ENCODE results near the gene OPCML. TPM values are rescaled to one million over a fixed set of nuclear protein-coding genes. Genes with fewer than 3 reads are reported as not detected.

OPCML gene
- total RNA-seq, 1 donor from 2014 or later: 4.6 TPM

DNA sequence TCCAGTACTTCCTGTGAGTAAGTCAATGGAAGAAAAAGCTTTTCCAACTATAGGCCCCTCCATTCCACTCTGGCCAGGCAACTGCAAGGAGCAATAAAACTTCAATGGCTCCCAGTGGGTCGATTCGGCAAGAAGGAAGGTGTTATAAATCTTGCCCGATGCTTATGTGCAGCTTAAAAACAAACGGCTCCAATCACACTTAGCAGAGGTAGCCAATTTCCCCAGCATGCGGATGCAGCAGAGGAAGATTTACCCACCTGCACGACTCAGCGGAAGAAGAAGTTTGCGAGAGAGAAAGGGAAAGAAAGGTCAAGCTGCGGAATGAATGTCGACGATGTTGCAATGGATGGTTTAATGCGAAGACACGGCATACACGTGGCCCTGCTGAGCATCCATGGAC is 141.5 kb downstream of the OPCML start:
- Mint-ChIP-seq H3K4me3 (no peak overlapping the region), H3K4me1 (ENCODE audit: unreplicated experiment) (no peaks in the 10 kb centered on the region), H3K27me3 (peaks cover 29% of the 10 kb centered on the region), H3K27ac (no peak overlapping the region), H3K36me3 (no peaks in the 10 kb centered on the region), H3K9me3 (no peaks in the 10 kb centered on the region)
- TF ChIP-seq, protein P1, sequence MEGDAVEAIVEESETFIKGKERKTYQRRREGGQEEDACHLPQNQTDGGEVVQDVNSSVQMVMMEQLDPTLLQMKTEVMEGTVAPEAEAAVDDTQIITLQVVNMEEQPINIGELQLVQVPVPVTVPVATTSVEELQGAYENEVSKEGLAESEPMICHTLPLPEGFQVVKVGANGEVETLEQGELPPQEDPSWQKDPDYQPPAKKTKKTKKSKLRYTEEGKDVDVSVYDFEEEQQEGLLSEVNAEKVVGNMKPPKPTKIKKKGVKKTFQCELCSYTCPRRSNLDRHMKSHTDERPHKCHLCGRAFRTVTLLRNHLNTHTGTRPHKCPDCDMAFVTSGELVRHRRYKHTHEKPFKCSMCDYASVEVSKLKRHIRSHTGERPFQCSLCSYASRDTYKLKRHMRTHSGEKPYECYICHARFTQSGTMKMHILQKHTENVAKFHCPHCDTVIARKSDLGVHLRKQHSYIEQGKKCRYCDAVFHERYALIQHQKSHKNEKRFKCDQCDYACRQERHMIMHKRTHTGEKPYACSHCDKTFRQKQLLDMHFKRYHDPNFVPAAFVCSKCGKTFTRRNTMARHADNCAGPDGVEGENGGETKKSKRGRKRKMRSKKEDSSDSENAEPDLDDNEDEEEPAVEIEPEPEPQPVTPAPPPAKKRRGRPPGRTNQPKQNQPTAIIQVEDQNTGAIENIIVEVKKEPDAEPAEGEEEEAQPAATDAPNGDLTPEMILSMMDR (conservative IDR thresholded peaks at IDR 0.05): no peak
- DNase-seq (ENCODE audit: extremely low spot score, unreplicated experiment): no peak

DNA sequence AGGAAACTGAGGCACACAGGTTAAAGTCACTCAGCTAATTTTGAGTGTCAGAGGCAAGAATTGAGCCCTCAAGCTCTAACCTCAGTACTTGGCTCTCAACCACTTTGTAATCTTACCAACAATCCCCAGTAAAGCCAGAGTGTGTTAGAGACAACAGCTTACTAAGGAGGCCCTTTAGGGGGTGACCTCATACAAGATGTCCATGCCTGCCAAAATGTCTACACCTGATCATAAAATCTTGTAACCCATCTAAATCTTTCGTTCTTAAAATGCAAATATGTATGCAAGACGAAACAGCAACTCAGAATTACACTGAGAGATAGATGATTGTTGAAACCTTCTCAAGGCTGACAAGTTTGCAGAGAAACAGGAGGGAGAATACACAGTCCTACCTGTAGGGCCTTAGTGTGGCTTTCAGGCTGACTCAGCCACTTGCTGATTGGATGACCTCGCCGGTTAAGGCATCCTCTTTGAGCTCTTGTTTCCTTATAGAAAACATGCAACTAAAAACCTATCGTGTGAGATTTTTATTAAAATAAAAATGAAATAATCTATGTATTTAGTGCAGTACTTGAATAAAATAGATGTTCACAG is 143.2 kb downstream of the OPCML start:
- Mint-ChIP-seq H3K4me1 (ENCODE audit: unreplicated experiment) (no peaks in the 10 kb centered on the region), H3K27me3 (peaks cover 25% of the 10 kb centered on the region), H3K4me3 (no peak overlapping the region), H3K36me3 (no peaks in the 10 kb centered on the region), H3K27ac (no peak overlapping the region), H3K9me3 (no peaks in the 10 kb centered on the region)
- no peak for DNase-seq (ENCODE audit: extremely low spot score, unreplicated experiment)
- TF ChIP-seq, protein P1 (conservative IDR thresholded peaks at IDR 0.05): no peak

DNA sequence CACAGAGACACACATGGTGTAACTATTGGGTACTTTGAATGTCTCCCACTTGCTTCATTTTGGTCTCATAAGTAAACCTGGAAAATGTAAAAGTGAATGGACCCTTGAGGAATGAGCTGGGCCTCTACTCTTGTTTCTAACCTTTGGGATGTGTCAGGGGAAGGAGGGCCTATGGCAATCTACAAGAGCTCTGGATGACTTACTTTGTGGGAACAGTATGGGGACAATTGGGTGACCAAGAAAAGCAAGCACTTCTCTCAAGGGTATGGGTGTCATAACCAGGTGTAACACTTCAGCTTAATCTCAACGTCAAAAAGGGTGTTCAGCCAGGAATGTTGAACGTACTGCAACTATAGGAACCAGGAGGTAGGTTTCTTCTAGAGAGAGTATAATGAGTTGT is 144.0 kb downstream of the OPCML start:
- H3K4me1 Mint-ChIP-seq (ENCODE audit: unreplicated experiment): no peaks in the 10 kb centered on the region
- peaks cover 24% of the 10 kb centered on the region for H3K27me3 Mint-ChIP-seq
- no peaks in the 10 kb centered on the region for H3K9me3 Mint-ChIP-seq
- no peaks in the 10 kb centered on the region for H3K36me3 Mint-ChIP-seq
- DNase-seq (ENCODE audit: extremely low spot score, unreplicated experiment): no peak
- TF ChIP-seq, protein P1 (conservative IDR thresholded peaks at IDR 0.05): no peak
- H3K27ac Mint-ChIP-seq: no peak overlapping the region
- no peak overlapping the region for H3K4me3 Mint-ChIP-seq

DNA sequence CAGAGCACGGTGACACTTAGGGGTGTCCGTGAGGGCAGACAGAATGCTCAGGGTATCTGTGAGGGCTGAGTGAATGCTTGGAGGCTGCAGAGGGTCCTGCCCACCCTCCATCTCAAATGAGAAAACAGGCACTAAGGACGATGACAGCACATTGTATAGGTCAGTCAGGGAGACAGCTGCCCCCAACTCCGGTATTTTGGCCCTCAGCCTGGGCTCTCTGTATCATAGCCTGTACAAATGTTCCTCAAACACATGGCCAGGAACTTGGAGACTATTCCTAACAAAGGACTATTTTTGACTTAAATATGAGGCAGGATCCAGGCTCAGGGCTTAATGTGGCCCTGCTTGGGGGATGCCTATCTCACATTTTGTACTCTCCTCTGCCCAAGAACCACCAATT is 145.4 kb downstream of the OPCML start:
- H3K4me3 Mint-ChIP-seq: no peak overlapping the region
- no peaks in the 10 kb centered on the region for H3K36me3 Mint-ChIP-seq
- TF ChIP-seq, protein P1 (conservative IDR thresholded peaks at IDR 0.05): no peak
- H3K4me1 Mint-ChIP-seq (ENCODE audit: unreplicated experiment): no peaks in the 10 kb centered on the region
- H3K27ac Mint-ChIP-seq: no peak overlapping the region
- H3K27me3 Mint-ChIP-seq: peaks cover 24% of the 10 kb centered on the region
- no peaks in the 10 kb centered on the region for H3K9me3 Mint-ChIP-seq
- DNase-seq (ENCODE audit: extremely low spot score, unreplicated experiment): no peak

DNA sequence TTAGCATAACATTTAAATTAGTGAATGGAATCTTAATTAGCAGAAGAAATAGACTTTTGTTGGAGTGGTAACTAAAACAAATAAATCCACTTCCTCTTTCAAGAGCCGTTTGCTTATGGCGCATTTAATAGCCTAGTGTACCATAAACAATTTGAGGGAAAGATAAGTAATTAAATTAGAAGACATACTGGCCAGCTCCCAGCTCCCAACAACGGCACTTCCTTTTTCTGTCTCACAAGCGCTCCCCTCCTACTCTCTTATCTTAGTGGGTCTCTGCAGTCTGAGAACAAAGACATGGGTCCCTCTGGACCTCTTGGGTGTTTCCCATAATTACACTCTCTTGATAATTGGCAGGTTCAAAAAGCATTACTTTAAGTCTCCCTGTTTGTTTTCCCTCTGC is 146.0 kb downstream of the OPCML start:
- TF ChIP-seq, protein P1 (conservative IDR thresholded peaks at IDR 0.05): no peak
- no peak for DNase-seq (ENCODE audit: extremely low spot score, unreplicated experiment)
- H3K36me3 Mint-ChIP-seq: no peaks in the 10 kb centered on the region
- H3K27me3 Mint-ChIP-seq: peaks cover 28% of the 10 kb centered on the region
- H3K4me1 Mint-ChIP-seq (ENCODE audit: unreplicated experiment): no peaks in the 10 kb centered on the region
- H3K4me3 Mint-ChIP-seq: no peak overlapping the region
- no peaks in the 10 kb centered on the region for H3K9me3 Mint-ChIP-seq
- no peak overlapping the region for H3K27ac Mint-ChIP-seq

DNA sequence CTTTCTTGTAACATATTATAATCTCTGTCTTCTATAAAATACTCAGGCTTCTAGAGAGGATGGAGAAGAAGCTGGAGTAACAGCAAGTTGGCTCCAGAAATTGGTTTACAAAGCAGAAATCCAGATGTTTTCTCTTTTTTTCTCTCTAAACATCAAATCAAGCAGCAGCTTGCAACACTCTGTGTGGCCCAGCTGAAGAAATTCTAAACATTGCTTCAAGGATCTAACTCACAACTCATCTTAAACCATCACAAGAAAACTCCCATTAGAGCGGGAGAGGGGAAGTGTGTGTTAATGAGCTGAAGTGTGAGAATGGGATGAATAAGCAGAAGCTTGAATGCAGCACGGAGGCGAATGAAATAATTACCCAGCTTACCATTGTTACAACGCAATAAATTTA is 146.5 kb downstream of the OPCML start:
- Mint-ChIP-seq H3K36me3 (no peaks in the 10 kb centered on the region), H3K4me1 (ENCODE audit: unreplicated experiment) (no peaks in the 10 kb centered on the region), H3K27ac (no peak overlapping the region), H3K9me3 (no peaks in the 10 kb centered on the region), H3K27me3 (peaks cover 33% of the 10 kb centered on the region), H3K4me3 (no peak overlapping the region)
- TF ChIP-seq, protein P1 (conservative IDR thresholded peaks at IDR 0.05): no peak
- DNase-seq (ENCODE audit: extremely low spot score, unreplicated experiment): no peak

All from type B pancreatic cell (in vitro differentiated cells).